HG02610 (cell line): Measurements from ENCODE around the gene VTCN1.
A peak's percentile ranks its signal among the peaks of the same experiment; 100 is the strongest.
"Not testable (repeated sequence)": the region's sequence is repeated elsewhere in the genome, so short reads cannot be mapped to it uniquely, and the experiment has no call there.

ENCODE experiments used
- ATAC-seq: cut with Tn5 transposase; IDR thresholded peaks from one replicate; pipeline ENCODE4 v1.9.1; 2021; ENCODE audit warnings: mild to moderate bottlenecking, moderate library complexity; ENCODE audit not compliant: unreplicated experiment

VTCN1 gene

DNA sequence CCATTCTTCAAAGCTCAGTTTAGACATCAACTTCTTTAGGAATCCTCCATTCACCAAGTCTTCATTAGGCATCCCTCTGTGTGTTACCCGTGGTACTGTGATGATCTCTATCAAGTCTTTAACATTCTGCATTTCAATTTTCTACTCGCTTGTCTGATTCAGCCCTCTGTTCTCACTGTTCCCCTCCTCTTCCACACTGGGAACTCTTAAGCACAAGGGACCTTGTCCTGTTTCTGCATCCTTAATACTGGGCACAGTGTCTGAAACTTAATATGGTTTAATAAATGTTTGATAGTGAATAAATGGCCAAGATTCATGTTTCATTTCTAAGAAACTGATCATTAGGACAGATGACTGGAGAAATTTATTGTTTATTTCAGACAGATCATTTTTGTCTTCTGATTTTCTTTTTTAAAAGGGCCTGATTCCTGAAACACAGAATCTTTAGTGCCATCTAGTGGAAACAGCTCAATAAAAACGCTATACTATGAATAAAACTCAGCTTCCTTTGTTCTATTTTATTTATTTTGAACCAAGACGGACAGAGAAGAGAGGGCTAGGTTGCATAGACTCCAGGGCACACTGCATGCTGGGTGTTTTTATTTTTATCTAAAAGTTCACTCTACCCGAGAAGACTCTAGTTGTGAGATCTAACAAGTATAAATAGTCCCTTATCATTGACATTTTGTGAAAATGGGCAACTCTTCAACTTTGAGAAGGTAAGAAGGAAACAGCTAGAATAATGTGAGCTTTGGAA lies 82.2 kb downstream of the VTCN1 start:
- no peak for ATAC-seq

DNA sequence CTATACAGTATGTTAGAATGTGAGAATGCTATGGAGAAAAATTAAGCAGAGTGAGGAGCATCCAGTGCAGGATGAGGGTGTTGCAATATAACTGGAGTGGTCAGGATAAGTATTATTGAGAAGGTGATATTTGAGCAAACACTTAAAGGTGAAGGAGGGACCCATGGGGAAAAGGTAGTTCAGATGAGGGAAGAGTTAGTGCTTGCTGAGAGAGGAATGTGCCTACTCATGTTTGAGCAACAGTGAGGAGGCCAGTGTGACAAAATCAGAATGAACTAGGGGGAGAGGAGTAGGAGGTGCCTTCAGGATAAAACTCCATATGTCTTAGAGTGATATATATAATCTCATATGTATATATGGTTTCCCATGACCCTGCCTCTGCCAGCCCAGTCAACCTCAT lies 82.9 kb downstream of the VTCN1 start:
- ATAC-seq, result no peak

DNA sequence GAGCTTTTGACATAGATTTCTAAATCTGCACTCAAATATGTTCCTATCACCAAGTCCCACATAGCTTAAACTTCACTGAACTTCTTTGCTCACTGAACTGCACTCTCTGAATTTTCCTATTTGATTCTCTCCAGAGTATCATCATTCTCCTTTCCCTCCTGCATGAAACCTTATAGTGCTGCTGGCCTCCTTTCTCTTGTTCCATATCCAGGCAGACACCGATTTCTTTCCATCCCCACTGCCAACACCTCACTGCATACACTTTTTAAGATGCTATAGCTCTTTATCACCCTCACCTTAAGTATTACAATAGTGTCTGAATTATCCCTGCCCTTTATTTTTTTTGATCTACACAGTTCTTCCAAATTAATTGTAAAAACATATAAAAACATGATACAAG lies 86.1 kb downstream of the VTCN1 start:
- ATAC-seq, result no peak

DNA sequence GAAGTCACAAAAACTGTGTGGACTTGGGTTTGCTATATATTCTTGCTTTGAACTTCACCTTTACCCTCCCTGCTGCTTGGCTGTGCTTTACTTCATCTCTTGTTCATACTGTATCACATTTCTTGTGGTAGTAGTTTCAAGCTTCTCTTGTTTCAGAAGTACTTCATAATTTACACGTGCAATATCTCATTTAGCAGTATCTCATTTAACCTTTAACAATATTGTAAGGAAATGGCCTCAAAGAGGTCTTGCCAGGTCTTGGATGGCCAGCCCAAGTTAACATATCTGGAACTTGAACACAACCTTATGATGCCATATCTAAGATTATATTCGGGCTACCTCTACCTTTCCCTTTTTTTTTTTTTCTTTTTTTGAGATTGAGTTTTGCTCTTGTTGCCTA lies 87.5 kb downstream of the VTCN1 start:
- no peak for ATAC-seq

DNA sequence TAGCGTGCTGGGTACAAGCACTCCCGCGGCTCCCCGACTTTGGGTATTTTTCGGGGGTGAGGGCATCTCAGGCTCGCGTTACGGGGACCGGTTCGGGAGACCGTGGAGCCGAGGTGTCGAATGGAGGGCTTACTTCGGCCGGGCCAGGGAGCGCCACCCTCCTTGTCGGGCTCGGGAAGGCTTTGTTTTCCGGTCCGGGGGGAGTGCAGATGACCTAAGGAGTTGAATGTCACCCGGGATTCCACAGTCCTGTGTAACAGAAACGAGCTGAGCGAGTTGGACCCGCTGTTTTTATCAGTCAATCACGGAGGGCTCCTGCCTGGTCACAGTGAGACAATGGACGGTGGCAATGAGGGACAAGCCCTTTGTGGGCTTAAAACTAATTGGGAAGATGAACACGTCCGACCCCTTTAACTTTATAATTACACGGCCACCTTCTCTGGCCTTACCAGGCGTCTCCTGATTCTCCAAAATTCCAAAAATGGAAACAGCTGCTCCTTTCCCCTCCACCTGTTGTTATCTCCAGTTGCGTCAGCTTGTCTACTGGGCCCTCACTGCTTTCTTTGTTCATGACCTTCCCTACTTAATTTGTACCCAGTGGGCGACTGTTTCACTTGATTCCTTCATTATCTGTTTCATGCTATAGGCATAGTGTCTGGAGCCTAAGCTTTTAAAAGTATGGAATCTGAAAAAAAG lies 88.2 kb downstream of the VTCN1 start:
- no peak for ATAC-seq

DNA sequence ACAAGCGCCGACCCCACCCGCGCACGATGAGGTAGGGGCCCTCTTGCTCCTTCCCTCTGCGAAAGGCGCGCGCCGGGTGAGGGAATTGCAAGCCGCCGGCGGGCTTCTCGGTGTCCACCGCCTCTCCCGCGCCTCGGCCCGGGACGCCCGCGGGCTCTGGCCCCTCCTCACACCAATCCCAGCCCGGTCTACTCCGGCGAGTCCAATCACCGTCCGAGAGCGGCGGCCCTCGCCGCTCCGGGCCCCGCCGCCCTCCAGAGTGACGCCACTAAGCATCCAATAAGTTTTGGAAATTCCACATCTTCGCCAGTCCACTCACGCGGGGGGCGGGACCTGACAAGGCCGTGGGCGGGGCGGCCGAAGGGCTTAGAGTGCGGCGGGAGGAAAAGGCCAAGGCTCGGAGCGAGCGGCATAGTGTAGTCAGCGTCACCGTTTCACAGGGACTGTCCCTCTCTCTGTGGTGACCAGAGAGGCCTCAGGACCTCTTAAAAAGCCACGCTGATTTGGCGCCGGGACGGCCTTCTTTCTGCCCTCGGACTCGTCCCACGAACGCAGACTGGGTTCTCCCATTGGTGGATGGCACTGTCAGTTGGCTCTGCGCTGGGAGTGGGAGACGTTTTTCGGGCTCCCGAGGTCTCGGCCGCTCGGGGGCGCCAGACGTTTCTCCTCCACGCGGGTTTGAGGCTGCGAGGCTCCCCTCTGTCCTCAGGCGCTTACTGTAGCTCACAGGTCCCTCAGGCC lies 89.0 kb downstream of the VTCN1 start, which contains the start of gene TRIM45:
Gene TRIM45, minus strand, starts transcription at position 161 of the 741 bp plus-strand sequence. CDS start 548 bp downstream, outside the sequence.
- peak; percentile 89 for ATAC-seq

DNA sequence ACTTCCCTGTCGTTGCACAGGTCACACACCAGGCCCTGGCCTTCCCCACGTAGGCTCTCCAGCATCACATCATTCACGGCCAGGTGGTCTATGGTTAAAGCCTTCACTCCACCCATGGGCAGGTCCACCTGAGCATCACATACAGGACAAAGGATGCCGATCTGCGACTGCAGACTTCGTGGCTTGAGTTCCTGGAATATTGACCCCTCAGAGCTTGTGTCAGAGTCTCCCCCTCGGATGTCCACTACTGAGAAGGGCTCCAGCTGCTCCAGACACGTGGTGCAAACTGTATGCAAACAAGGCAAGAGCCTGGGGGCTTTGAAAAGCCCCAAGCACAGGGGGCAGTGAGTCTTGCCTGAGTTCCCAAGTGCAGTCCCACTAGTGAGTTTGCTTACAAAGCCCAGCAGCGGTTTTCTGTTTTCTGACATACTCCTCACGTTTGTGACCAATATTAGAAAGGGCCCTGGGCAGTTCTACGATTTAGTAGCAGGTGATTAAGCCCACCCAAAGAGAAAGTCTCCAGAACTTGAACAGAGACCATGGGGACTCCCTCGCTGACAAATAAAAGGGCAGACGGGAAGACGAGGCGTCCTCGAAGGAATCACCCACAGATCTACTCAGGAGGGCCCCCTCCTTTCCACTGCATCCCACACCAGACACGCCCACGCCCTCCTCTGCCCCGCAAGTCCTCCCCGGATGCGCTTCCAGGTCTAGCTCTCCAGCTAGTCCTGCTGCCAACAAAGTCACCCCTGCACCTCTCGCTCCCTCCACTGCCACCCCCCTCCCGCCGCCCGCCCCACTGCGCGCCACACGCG lies 89.7 kb downstream of the VTCN1 start:
- no peak for ATAC-seq

DNA sequence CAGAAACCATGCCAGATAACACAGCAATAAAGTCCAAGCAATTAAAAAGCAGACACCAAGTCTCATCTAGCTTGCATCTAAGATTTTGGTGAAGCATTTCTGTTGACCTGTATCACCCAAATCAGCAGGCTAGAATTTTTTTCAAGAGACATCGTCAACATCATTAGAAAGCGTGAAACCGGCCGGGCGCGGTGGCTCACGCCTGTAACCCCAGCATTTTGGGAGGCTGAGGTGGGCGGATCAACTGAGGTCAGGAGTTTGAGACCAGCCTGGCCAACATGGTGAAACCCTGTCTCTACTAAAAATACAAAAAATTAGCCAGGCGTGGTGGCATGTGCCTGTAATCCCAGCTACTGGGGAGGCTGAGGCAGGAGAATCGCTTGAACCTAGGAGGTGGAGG lies 91.6 kb downstream of the VTCN1 start:
- not testable (repeated sequence) for ATAC-seq

DNA sequence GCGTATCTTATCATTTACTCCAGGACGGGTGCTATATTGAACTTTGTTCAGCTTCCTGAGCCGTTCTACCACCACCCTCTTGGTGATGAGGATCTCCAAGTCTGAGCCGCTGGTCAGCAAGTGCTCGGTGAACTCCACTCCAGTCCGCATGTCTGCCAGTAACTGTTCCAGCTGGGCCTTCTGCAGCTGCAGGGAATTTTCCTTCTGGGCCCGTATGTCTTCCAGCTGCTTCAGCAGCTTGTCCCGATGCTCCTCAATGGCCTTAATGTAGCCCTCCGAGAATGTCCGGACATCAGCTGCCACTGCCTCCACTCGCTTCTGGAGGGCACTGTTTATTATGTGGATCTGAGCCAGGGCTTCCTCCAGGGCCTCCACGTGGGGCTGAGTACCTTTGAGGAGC lies 92.6 kb downstream of the VTCN1 start:
- no peak for ATAC-seq

DNA sequence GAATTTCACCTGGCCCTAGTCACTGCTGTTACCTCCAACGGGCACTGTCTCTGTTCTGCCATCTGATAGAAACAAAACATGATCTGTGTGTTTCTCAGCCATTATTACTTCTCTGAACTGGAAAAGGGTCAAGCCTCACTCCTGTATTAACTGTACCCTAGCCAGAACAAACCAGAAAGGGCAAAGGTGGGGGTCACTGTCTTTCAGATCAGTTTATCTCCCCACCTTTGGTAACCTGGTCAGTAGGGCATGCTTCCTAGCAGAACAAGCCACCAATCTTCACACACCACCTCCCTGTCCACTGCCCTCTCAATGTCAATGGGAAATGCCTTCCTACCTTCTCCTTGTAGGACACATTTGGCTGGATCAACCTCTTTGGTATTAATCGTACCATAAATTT lies 93.0 kb downstream of the VTCN1 start:
- no peak for ATAC-seq

DNA sequence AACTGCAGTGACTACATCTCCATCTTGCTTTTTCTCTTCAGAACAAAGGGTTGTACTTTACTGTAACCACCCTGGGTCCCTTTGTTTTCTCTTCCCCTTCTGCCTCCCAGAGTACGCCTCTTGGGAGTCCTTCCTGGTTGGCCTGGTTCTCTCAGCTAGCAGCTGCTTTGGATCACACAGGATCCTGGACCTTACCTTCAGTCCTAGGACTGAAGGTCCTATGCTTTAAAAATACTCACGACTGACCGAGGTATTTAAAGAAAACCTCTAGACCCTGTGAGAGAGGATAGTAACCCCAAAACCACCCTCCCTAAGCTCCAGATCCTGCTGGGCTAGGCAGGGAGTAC lies 94.0 kb downstream of the VTCN1 start:
- no peak for ATAC-seq

DNA sequence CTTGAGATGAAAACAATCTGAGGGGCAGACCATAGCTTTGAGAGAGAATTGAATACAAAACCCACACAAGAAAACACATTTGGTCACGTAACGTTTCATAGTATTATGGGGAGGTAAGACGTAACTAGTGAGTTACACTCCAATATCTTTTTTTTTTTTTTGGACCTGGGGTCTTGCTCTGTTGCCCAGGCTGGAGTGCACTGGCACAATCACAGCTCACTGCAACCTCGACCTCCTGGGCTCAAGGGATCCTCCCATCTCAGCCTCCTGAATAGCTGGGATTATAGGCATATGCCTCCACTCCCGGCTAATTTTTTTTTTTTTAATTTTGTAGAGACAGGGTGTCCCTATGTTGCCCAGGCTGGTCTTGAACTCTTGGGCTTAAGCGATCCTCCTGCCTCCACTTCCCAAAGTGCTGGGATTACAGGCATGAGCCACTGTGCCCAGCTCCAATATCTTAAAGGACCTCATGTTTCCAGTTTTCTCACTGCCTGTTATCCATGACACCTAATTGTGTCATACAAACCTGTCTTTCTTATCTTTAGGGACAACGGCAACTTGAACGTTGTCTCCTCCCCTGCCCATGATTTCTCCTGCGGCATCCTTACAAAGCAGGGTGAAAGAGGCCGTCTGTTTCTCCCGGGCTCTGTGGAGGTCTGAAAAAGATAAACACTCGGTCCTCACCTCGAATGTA lies 94.5 kb downstream of the VTCN1 start:
- ATAC-seq, result no peak

DNA sequence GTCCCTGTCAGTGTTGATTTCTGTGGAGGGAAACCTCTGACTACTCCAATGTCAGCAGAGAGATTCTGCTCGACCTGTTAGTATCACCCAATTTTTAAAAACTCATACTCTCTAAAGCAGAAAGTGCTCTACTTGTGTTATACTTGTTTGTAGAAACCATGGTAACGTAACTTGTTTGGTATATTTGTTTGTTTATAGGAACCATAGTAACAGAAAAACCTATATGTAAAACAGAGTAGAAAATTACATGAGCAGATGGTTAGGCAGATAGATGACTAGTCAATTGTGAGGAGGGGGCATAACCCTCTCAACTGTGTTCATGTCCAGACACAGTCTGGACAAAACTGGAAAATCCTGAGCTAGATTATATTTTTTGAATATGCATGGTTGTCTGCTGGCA lies 95.8 kb downstream of the VTCN1 start:
- no peak for ATAC-seq

DNA sequence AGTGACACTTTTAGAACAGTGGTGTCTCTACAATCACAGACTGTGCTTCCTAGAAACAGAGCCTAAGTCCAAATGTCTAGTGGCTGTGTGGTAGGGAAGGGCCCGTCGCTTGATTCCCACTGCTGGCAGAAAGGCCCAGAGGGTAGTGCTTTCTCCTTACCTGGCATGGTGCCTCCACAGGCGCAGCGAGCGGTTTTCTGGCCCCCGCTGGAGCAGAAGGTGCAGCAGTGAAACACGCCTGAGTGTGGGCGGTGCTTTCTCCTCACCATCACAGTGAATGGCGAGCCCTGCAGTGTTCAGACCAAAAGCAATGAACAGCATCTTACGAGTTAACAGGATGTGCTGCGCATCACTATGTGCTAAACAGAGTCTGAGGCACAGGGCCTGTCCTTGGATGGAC lies 97.5 kb downstream of the VTCN1 start:
- ATAC-seq, result no peak

DNA sequence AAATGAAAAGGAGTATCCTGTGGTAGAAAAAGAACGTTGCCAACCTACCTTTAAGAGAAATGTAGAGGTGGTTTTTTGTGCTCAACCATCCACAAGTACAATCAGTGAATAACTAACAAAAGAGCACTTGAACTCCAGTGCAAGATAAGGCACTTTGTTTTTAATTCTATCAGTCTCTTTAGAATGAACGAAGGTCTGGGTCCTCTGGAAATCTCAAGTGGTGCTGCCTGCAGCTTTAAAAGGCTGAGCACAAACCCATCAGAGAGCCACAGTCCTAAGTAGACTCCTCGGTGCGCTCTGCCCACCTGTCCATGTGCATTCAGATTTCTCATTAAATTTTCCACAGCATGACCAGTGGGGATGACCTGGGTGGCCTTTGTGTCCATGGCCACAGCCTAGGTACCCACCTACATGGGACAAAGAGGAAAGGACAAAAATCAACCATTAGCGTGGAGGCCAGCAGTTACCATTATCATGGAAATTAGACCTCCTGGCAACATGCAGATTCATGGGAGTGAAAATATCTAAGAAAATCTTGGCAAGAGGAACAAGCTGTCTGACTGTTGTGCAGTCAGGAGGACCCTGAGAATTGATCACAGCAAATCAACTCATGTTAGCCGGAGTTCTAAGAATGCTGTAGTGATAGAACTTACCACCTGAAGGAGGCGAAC lies 98.5 kb downstream of the VTCN1 start:
- no peak for ATAC-seq

DNA sequence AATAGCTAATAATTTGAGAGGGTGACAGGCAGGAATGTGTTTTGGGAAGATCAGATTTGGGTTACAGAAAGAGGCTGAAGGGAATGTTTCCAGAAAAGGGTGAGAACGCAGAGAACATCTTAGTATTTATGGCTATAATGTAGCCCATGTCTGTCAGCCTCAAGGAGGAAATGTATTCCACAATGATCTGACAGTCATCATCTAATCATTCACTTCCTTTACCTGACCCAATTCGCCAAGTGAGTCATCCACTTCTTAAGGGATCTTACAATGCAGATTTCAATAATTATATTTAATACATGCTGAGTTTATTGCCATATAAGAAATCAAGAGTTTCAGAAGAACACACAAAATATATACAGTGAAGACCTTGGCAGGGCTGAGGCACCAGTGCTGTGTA lies 100.0 kb downstream of the VTCN1 start:
- no peak for ATAC-seq

DNA sequence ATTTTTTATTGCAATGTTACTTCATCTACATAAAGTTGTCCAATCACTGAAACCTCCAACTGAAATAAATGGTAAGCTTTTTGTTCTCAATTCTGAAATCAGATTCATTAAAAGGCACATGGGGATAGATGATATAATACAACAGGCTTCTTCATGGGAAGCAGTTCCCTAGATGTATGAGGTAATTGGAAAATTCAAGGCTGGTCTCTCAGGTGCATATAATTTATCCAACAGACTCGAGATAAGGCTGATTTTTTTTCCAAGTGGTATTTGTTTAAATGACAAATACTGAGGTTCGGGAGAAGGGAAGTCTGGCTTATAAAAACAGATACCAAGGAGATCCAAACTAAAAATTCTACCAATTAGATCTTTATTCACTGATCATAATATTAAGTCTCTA lies 103.4 kb downstream of the VTCN1 start:
- no peak for ATAC-seq

DNA sequence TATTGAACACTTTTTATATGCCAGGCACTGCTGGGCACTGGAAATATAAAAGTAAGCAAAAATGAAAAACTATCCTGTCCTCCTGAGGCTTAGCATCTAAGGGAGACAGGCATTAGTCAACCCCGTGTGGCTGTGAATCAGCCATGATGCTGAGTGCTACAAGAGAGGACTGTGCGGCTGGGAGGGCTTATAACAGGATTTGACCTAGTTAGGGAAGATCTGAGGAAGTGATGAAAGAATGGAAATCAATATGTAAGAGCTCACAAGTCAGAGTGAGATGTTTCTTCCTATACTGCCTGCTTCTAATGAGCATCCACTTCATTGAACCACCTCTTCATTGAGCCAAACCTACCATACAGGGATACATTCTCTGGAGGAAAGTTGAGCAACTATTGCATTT lies 104.2 kb downstream of the VTCN1 start:
- no peak for ATAC-seq

DNA sequence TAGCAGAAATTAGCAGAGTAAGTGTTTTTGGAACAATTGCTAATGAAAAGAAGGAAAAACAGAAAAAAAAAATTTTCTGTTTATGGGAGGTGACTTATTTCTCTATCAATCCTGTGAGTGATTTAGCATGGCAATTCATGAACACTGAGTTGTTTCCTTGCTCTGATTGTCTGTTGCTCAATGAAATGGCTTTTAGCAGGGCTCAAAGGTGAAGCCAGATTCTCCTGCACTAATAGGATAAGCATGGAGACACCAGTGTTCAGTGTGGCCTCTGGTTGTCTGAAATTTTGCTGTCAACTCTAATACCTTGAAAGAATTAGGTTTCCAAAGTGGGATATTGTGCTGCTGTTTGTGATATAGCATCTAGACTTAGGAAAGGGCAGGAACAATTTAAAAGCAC lies 105.0 kb downstream of the VTCN1 start:
- ATAC-seq, result no peak

DNA sequence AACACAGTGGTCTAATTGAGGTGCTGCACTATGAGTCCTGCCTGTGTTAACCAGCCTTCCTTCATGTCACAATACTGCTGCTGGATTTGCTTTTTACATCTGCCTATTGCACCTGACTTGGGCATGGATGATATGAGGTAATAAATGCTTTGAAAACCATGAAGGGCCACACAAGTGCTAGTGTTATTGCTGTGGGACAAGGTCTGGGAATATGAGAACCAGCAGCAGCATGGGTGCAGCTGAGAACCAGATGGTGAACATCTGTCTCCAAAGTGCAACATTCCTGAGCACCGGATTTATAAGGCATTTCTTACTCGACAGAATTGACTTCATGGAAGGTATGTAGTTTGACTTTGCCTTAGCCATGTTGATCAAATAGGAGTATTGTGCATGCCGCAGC lies 105.7 kb downstream of the VTCN1 start:
- no peak for ATAC-seq
